Activated T-cell treated with anti-CD3 and anti-CD28 coated beads for 24 hours (primary cell): Measurements from ENCODE around the gene GIMAP6.
"Not testable (repeated sequence)": the region's sequence is repeated elsewhere in the genome, so short reads cannot be mapped to it uniquely, and the experiment has no call there.

Source experiments
- DNase-seq: peaks from one replicate; pipeline ENCODE4 v3.0.0-alpha.2; 2020; ENCODE audit warnings: low read depth

Gene GIMAP6

GRCh38 chr7:150585199-150585598 lies 47.0 kb downstream of the GIMAP6 start:
- DNase-seq = no peak

GRCh38 chr7:150580638-150581394 lies 51.4 kb downstream of the GIMAP6 start:
- DNase-seq = no peak

- DNase-seq = not testable (repeated sequence)
Observed at GRCh38 chr7:150579979-150580637, 52.1 kb downstream of the GIMAP6 start.
